CD4-positive, alpha-beta T cell treated with Interleukin-15 for 4 hours (primary cell): Measurements from ENCODE around the gene ELMO1.

Experiments
- DNase-seq: peaks from one replicate; pipeline ENCODE4 v3.0.0-alpha.2; 2020; ENCODE audit warnings: low spot score

Gene ELMO1

DNA sequence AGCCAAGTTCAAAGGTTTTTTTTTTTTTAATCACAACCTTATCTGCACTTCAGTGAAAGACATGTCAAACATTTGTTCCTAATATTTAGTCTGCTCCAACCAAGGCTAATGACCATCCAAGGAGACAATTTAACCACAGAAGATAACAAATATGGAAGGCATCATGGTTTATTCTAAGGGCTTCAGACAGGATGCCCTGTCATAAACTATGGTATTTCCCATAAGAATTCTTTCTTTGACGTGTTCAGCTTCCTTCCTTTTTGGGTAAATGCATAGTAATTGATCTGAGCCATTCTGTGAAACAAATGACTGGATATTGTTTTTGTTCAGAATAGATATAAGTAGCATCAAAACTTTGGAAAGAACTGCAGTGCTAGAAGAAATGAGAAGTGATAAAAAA, 397.9 kb downstream of the ELMO1 start:
- DNase-seq = no peak

DNA sequence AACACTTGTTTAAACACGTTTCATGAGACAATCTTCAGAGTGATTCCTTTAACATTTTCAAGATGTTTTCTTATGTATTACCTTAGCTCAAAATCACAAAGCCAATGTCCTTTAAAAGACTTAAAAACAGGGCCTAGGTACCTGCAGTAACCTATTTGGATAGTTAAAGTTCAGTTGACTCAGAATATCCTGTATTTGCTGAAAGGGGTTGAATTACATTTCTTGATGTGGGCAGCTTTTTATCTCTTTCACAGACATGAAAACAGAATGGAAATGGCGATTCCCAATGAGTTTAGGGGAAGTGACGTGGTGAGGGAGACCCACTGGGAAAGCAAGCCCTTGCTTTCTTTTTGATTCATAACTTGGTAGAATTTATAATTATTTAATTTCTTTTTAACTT, 400.0 kb downstream of the ELMO1 start:
- DNase-seq = no peak

DNA sequence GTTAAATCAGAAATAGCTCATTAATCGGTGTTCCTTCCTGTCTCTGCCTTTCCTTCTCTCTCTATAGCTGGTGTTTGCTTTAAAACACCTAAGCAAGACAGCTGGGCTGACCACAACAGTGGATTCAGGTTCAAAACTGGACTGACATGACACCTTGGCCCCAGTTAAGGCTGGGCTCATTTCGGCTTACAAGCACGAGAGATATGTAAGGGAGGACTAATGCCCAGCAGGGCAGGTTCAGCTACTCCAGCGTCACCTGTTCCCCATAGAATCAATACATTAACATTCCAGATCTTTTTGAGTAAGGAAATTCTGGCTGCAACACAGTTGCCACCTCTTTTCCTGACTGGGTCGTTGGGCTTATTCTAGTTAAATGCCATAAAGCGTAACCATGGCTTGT, 401.4 kb downstream of the ELMO1 start:
- no peak for DNase-seq

DNA sequence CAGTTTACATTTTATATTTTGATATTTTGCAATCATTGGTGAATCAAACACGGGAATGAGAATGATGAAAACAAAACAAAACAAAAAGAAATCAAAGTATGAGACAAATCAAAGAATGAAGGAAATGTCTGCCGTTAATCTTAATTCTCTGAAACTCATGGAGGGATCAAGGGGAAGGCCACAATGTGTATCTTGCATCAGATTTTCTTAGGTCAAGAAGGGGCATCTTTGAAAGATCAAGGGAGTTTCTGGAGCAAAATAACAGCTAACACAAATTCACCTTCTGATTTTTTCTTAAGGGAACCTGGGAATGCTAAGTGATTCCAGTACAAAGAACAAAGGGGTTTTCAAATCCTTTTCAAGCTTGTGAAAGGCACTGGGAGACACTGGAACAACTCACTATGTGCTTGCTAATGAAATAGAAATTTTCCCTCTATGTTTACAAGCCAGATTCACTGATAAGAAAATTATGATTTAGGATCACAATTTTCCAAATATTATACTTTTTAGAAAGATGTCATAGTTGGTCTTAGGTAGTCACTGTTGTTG, 402.1 kb downstream of the ELMO1 start:
- no peak for DNase-seq

DNA sequence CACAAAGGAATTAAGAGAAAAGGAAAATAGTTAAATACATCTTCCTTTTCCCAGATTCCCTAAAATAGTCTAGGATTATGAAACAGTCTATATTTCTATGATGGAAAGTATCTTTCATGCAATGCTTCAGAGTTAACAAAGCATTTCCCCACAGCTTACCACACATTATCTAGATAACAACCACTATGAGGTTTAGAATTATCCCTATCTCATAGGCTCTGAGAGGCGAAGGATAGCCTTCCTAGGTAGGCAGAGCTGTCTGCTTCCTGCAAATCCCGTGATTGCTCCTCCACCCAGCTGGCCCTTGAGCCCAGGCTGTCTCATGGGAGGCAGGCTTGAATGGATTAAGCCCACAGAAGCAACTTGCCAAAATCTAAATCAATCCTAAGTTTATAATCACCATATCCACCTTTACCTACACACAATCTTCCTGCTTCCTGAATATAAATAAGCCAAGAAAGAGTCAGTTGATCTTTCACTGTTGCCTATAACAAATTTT, 402.9 kb downstream of the ELMO1 start:
- no peak for DNase-seq

DNA sequence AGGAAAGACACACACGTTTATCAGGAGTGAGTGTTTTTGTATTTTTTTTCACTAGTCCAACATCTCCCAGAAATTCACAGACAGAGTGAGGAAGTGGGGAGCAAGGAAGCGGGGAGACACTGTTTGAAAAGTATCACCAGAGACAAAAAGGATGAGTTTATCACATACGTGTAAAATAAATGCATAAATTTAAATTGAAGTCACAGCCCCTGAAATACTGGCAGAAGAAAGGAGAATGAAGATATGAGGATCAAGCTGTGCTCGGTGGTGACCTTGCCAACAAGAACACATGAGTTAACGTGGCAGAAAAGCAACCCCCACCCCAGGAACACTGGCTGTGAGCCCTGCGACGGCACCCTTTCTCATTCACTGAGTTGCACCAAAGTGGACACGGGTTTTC, 407.2 kb downstream of the ELMO1 start:
- DNase-seq = no peak

DNA sequence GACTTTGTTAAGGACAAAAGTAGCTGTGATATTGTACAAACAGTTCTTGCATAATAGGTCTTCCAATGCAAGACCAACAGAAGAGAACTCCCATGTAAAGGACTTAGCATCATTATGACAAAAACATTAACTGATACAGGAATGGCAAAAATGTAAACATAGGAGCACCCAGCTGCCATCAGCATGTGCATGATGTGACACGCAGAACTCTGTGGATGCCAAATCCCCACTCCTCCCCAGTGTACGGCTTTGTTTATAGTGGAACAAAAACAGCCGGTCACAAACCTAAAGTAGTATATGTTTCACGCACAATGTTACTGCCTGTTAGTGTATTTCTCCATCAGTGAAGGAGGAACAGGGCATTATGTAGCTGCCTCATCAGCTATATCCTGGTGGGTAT, 408.3 kb downstream of the ELMO1 start:
- no peak for DNase-seq

DNA sequence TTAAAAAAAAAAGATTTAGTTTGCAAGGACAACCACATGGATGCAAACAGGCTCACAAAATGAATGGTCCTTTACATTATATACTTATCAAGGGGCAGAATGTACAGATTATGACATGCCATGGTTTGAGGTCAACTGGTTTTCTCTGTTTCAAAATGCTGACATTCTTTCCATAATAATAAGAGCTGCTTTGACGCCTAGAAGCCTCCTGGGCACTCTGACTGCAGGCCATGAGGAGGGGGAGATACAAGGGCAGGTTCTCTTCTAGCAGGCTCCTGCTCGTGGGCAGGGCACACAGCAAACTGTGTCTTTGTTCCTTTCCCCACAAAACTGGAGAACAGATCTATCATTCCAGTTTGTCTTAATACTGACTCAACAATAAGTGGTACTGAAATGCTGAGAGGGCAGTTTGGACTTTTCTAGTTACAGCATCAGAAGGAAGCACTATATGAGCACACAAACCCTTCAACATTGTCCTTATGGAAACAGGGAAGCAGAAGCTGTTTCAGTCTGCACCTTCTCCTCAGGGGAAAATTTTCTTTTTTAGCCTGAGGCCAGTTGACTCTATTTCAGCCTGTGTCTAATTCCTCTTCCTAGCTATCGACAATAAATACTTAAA, 409.4 kb downstream of the ELMO1 start:
- no peak for DNase-seq

DNA sequence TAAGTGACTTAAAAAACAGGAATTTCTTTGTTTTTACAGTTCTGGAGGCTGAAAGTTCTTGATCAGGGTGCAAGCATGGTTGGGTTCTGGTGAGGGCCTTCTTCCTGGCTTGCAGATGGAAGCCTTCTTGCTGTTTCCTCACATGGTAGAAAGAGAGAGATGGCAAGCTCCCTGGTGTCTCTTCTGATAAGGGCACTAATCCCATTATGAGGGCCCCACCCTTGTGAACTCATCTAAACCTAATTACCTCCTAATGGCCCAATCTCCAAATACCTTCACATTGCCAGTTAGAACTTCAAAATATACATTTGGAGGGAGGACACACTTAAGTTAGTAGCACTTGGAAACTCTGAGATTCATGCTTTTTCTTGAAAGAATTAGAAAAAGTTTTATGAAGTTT, 410.0 kb downstream of the ELMO1 start:
- no peak for DNase-seq

DNA sequence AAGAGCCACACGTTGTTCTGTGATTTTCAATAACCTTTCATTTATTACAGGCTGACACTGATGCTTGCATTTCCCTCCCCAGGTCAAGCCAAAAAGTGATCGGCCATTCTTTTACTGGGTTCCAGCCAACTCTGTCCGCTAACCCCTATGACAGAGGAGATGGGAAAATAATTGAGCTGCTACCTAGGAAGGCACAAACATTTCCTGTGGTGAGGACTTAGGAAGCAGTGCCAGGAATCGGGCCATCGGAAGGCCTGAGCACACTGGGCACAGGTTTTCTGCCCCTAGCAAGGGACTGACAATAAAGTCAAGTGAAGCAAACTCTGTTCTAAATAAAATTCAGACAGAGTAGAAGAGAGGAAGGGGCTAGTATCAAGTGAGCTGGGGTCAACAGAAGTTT, 411.4 kb downstream of the ELMO1 start:
- no peak for DNase-seq

DNA sequence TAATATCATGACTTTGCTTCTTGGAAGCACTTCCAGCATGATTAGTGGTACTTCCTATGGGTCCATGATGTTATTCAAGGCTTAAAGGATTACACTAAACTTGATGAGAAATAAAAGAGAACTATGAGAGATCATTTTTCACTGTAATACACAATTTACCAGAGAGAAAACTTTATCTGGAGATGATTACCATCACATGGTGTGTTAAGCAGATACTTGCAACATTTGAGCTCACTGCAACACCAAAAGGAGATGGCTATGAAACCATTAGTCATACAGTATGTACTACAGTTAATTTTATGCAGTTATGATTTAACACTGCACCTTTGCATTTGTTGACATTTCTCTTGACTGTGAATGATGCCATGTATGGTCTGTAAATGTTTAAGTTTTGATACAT, 413.0 kb downstream of the ELMO1 start:
- no peak for DNase-seq

DNA sequence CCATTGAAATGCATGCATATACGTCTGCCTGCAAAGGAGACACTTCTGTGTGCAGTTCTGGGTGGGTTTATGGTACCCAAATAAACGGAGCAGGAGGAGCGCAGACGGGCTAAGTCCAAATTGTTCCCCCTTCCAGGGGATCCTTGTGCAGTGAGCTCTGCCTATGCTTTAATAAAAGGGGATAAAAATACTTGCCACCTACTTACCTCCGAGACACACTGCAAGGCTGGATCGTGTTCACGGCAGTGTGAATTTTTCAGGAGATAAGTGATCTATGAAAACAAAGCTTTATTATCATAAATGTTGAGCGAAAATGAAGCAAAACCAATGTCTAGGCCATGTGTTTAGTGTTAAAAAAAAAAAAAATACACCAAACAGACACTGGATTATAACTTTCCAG, 415.5 kb downstream of the ELMO1 start:
- no peak for DNase-seq

DNA sequence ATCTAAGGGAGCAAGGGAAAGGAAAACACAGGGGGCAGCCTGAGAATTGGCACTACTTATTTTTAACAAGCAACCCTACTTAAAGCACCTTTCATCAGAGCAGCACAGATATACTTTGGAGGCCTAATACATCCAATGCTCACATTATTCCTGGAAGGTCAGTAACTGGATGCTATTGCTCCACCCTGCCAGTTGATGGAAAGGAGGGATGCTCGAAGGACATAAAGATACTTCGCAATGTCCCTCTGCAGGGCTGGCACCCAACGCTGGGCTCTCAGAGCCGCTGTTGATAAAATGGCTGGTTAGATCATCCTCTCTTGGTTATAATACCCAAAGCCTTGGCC, 416.4 kb downstream of the ELMO1 start:
- DNase-seq = no peak

DNA sequence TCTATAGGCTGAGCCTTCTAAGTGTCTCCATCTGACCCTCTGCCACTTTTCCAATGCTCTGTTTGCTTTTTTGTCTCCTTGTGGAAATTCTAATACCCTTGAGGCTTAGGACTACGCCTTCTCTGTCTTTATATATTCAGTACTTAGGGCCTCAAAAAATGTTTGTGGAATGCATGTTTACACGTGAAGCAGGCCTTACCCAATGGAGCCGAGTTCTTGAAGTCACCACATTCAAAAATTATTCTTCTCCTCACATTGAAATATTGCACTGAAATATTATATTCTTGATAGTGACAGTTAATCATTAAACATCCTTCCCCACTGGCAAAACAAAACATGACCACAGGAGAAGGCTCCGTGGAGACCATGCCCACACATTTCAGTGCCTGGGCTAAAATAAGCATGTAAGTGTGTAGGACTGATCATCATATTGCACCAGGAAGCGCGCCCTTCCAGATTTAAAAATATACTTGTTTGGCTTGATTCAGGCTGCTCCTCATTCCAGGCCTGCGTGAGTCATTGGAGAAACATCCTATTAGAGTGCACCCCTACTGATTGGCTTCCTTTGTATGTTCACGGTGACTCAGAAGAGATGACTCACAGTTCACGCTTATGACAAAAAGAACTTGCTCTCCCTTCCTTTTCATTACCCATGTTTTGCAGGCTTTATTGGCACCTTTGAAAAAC, 416.9 kb downstream of the ELMO1 start:
- DNase-seq = peak; percentile 42

DNA sequence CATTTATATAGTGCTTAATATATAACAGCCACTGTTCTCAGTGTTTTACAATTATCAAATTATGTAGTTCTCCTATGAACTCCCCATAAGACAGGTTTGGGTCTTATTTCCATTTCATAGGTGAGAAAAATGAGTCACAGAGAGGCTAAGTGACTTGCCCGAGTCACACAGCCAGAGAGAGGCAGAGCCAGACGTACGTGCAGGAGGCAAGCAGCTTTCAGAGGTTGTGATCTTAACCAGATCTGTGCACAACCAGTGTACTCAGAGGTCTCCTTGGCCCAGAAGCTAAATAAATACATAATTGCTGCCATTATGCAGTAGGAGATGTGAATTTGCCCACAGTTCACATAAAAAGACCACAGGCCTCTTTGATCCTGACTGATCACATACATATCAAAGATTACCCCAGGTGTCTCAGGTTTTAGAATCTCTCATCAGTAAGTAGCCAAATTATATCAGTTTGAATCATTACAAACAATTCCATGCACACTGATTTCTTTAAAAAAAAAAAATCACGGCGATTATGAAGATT, 419.7 kb downstream of the ELMO1 start:
- DNase-seq = no peak

DNA sequence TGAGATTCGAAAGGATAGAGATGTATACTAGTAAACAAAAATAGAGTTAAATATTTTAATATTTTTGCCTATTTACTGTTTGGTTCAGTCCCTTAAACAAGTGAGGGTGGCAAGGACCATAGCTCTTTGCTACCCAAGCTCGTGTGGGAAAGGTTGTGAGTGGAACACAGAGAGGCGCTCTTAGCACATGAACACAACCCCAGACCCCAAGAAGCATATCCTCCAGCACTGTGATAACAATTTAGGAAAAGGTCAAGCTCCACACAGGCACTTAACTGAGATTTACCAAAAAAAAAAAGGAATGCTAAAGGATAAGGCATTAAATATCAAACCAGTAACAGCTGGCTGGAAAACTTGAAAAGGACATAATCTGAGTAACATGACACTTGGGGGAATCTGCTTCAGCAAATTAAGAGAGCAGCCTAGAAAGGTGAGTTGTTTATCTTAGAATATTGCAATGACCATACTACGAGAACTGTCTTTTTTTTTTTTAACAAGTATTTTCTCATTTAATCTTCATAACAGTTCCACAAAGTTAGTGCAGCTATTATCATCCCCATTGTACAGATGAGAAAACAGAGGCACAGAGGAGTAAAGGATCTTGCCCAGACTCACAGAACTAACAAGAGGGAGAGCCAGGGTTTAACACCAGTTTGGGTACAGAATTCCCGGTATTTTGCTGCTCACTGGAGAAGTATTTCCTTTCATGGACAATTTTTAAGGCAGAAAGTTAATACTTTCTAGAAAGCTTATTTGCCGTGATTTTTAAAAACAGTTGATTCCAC, 420.9 kb downstream of the ELMO1 start:
- no peak for DNase-seq

DNA sequence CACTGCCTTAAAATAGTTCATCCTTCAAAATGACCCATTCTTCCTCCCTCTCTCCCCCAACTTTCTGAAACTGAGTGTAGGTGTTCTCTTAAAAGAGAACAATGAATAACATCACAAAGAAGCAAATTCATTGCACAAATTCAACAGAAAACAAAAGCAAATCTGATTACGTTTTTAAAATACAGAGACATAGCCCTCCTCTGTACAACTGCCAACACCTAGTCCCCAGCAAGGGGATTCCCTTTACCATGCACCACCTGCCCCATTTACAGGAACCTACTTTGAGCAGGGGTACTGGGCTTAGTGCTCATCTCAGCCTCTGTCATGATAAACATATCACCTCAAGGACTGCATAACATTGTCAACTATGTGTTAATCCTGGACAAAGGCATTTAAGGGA, 421.6 kb downstream of the ELMO1 start:
- no peak for DNase-seq

DNA sequence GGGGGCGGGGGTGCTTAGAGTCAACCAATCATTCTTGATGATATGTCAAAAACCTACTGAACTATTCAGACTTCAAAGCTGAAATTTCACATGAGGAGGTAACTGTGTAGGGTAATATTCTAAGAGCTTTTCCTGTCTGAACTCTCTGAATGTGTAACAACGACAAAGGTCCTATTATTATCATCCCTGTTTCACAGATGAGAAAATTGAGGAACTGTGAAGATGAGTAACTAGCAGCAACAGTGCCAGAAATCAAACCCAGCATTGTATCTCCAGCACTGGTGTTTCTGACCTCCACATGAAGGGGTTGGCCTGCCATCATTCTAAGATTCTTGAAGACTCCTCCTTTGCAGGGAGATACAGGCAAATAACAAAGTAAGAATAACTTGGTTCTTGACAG, 429.7 kb downstream of the ELMO1 start:
- no peak for DNase-seq

DNA sequence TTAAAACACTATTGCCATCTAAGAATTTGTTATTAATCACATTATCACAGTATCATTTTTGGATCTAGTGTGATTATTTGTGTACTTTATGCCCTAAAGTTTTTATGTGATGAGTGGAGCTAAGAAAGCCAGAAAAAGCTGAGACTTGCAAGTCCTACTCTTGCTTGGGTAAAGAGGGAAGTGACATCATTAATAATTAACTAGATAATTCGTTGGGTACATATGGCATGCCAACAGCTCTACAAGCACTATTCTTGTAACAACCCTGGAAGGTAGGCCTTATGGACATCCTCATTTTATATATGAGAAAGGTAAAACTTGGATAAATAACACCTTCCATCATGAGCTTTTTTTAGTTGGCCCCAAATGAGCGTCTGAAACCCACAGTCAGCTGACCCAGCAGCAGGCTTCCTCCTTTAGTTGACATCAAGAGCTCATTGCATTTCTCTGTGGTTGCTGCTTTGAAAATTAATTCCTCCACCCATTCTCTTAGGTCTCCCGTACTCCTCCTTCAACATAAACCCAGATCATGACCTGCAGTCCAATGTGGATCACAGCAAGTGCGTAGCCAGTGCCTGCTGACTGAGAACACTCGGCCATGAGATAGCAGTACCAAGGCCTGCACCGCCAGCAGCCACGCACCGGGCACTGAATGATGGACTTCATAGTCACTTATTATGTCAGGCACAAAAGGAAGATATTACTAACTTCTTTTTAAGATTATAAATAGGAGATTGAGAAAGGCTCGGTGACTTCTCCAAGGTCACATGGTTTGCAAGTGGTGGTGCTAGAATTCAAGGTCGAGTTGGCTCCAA, 432.4 kb downstream of the ELMO1 start:
- DNase-seq = no peak

DNA sequence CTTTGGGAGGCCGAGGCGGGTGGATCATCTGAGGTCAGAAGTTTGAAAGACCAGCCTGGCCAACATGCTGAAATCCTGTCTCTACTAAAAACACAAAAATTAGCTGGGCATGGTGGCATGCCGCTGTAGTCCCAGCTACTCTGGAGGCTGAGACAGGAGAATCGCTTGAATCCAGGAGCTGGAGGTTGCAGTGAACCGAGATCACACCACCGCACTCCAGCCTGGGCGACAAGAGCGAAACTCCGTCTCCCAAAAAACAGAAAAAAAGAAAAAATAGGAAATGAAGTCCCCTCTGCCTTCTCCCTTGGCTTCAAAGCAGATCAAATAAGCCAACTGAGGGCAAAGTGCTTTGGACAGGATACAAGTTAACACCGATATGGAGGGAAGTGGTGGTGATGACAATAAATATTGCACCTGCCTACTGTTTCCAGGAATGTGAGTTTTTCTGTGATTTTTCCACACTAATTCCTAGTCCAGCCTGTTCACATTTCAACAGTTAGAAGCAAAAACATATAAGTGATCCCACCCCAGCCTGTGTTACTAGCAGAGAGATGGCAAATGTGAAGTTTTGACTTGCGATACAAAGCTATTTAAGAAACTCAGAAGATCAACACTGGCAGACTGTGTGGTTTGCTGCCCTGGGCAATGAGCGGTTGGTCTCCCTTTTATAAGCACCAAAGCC, 433.2 kb downstream of the ELMO1 start:
- DNase-seq = no peak

DNA sequence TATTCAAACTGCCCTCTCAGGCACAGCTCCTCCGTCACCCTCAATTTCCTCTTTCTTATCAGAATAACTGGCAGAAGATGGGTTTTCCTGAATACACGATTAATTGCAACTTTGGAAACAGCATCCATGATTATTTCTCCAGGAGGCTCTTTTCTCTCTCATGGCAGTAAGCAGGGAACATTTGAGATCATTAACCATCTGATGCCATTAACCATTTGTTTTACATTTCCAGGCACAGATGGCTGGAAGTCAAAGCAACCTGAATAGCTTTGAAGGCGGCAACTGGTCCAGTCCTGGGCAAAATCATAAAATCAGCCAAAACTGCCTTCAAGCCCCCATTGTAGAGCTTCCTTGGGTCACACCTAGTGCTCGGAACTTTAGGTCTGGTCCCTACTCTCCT, 434.9 kb downstream of the ELMO1 start:
- DNase-seq = no peak
